Measurements from ENCODE around the gene IL10.

Gene IL10

DNA sequence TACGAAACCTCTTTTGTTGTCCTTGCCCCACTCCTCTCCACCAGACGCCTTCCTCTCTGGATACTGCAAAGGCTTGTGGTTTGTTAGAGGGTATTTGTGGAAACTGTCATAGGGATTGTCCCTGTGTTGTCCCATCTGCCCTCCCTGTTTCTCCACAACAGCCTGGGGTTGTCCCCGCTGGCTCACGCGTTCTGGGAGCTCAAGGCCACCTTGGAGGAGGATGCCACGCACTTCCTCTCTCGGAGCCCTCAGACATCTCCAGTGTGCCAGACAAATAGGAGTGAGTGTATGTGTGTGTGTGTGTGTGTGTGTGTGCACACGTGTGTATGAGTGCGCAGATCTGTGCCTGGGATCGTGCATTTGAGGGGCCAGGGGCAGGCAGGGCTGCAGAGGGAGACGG, 39.3 kb downstream of the IL10 start:
- no peak for DNase-seq

GRCh38 chr1:206732508-206732907, 39.8 kb downstream of the IL10 start:
- DNase-seq = no peak

DNA sequence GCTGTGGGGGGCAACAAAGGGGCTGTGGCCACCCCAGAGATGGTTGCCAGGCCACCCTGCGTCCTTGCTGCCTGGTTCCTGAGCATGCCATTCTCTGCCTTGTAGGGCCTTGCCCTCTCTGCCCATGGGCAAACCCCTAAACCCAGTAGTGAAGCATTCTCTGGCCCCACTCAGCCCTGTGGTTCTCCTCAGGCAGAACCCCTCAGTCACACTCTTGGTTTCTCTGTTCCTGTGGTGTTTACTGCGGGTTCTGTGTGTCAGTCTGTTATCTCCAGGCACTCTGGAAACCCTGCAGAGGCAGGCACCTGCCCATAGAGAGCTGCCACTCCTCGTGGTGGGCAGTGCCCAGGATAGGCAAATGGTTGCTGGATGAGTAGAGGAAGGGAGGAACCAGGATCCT, 42.8 kb downstream of the IL10 start:
- DNase-seq = no peak

- no peak for DNase-seq
Measured at GRCh38 chr1:206729050-206729449, 43.2 kb downstream of the IL10 start.

GRCh38 chr1:206728697-206728987, 43.7 kb downstream of the IL10 start:
- DNase-seq = no peak

DNA sequence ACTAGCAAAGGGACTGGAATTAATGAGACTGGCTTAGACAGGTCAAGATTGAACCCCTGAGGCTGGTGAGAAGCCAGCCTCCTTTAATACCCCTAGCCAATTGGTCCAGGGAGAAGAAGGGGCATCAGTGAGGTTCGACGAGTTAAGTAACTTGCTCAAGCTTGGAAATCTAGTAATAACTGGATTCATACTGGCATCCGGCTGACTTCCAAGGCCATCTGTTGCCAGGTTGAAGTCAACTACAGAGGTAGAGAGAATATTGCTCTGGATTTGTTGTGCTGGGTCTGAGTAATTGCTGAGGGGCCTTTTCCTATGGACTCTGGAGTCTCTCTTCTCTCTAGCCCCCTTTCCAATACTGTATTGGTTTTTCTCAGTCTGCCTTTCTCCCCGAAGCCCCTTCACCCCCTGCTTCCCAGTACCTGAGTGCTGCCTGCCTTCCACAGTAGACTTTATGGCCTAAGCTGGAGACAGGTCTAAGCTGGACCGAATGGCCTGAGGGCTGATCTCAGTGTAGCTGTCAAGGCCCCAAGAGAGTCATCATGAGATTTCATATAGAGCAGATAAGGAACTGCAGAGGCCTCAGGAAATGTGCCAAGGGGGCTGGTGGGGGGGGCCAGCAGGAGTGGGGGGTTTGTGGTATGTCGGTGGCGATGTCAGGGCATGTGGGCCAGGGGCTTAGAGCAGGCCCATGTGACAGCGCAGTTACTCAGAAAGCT, 44.2 kb downstream of the IL10 start:
- no peak for DNase-seq

- DNase-seq = peak; percentile 15
Measured at GRCh38 chr1:206725109-206725963, 47.0 kb downstream of the IL10 start.

- no peak for DNase-seq
Measured at GRCh38 chr1:206723805-206724472, 48.4 kb downstream of the IL10 start.

- no peak for DNase-seq
Measured at GRCh38 chr1:206723462-206723804, 48.9 kb downstream of the IL10 start.

GRCh38 chr1:206722751-206723461, 49.4 kb downstream of the IL10 start:
- no peak for DNase-seq

GRCh38 chr1:206721454-206721853, 50.8 kb downstream of the IL10 start:
- DNase-seq = no peak

DNA sequence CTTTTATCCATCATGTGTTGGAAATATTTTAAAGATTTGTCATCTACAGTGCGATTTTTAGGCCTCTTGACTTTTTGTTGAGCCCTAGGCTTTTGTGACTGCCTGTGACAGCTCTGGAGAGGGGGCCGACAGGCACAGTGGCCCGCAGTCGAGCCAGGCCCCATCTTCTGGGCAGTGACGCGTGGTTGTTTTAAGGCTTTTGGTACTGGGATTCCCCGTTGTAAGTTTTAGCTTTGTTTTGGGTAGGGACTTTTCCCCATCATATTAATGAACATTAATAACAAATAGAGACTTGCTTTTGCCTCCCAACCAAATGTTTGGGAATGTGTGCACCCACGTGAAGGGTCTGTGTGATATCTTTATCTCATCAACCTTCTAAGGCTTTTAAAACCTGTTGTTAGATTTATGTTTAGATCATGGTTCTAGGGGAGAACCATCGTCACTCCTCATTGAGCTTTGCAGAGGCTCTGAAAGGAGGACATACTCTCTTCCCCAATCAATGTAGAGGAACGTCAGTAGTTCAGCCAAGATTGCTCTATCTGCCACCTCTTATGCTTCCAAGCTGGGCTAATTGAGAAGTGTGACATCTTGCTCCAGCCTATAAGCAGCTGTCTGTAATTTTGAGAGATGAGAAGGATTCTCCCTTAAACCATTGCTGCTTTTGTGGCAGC, 53.0 kb downstream of the IL10 start:
- no peak for DNase-seq

DNA sequence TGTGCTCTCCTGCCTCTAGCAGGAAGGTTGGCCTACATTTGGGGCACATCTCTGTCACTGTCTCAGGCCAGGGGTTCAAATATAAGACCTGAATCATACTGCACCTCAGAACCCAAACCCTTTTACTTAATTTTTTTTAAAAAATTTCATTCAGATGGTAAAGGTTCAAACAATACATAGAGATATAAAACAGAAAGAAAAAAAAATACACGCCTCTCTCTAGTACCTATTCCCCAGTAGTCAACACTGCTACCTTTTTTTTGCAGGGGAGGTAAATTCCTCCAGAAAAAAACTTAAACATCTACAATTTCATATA, 54.7 kb downstream of the IL10 start:
- no peak for DNase-seq
